ENCODE data around the gene EPB41L5.

- TF ChIP-seq GABPA (IDR thresholded peaks at IDR 0.05; ENCODE audit: low read depth) (no peak), CTCF (IDR thresholded peaks at IDR 0.05; ENCODE audit: insufficient read depth, low read length) (no peak), REST (IDR thresholded peaks at IDR 0.05; ENCODE audit: insufficient replicate concordance, low read depth) (no peak), POLR2AphosphoS5 (IDR thresholded peaks at IDR 0.05; ENCODE audit: low read depth) (no peak)
Observed at GRCh38 chr2:120228503-120228902, 215.6 kb downstream of the EPB41L5 start.
